A673 (cell line): ENCODE results near the gene ARNT2. TPM values are rescaled to one million over a fixed set of nuclear protein-coding genes. Genes with fewer than 3 reads are reported as not detected.

Experiments
- BruUV-seq: library from RNA; stranded (reverse); fragments of 400-500 nt; replicated peaks from 2 replicates; lab custom pipeline; 2021; lab: Mats Ljungman, UMichigan
- CTCF ChIA-PET: fragments of 300-600 bp; sonication (Branson Sonifier 250); formaldehyde crosslinking; loops from one replicate; lab custom pipeline; 2022; ENCODE audit warnings: antibody characterized with exemption; lab: Charles Lee
- POLR2A ChIA-PET: fragments of 300-600 bp; sonication (Branson Sonifier 250); formaldehyde crosslinking; loops from one replicate; lab custom pipeline; 2022; ENCODE audit warnings: antibody characterized with exemption; ENCODE audit not compliant: low non-redundant PET; lab: Charles Lee
- DNase-seq: peaks from one replicate; pipeline ENCODE4 v3.0.0-alpha.2; 2015; ENCODE audit warnings: low spot score
- H3K27ac ChIP-seq: fragments of 200-600 bp; sonication (generic); 2 replicates; pipeline ENCODE4 v1.5.1; 2016; ENCODE audit warnings: mixed run types, low read depth, mild to moderate bottlenecking, mixed read lengths, antibody characterized with exemption, low read length; ENCODE audit not compliant: poor library complexity, severe bottlenecking
- H3K27me3 ChIP-seq: fragments of 200-600 bp; sonication (generic); replicated peaks from 2 replicates; pipeline ENCODE4 v1.6.1; 2017; ENCODE audit warnings: mixed run types, low read depth, mild to moderate bottlenecking, mixed read lengths, antibody characterized with exemption, low read length; ENCODE audit not compliant: insufficient read depth, poor library complexity
- H3K36me3 ChIP-seq: fragments of 200-600 bp; sonication (generic); 2 replicates; pipeline ENCODE4 v1.6.1; 2016; ENCODE audit warnings: mixed run types, mild to moderate bottlenecking, mixed read lengths, antibody characterized with exemption, low read length; ENCODE audit not compliant: insufficient read depth, poor library complexity, severe bottlenecking
- H3K4me1 ChIP-seq: fragments of 200-600 bp; sonication (generic); 2 replicates; pipeline ENCODE4 v1.6.1; 2017; ENCODE audit warnings: mixed run types, mild to moderate bottlenecking, mixed read lengths, antibody characterized with exemption, low read length; ENCODE audit not compliant: insufficient read depth, poor library complexity, severe bottlenecking
- H3K4me3 ChIP-seq: fragments of 200-600 bp; sonication (generic); 2 replicates; pipeline ENCODE4 v1.5.1; 2016; ENCODE audit warnings: low read depth, mixed run types, mild to moderate bottlenecking, mixed read lengths, low read length; ENCODE audit not compliant: poor library complexity, severe bottlenecking
- H3K9me3 ChIP-seq: fragments of 200-600 bp; sonication (generic); 2 replicates; pipeline ENCODE4 v1.6.1; 2016; ENCODE audit warnings: mixed run types, low read depth, mild to moderate bottlenecking, mixed read lengths, antibody characterized with exemption, low read length; ENCODE audit not compliant: poor library complexity, severe bottlenecking
- EZH2 ChIP-seq: fragments of 200-600 bp; sonication (generic); IDR thresholded peaks from 2 replicates; pipeline ENCODE4 v1.6.1; 2017; ENCODE audit warnings: borderline replicate concordance, low read depth, mild to moderate bottlenecking, mixed read lengths, antibody characterized with exemption, low read length; ENCODE audit not compliant: poor library complexity, severe bottlenecking
- intact Hi-C: fragments of 100-400 bp; cut with micrococcal nuclease; formaldehyde crosslinking; loops from one replicate; pipeline ENCODE4 v1.10.0; 2022; ENCODE audit not compliant: unreplicated experiment
- total RNA-seq: library from RNA; stranded (reverse); gene quantifications from 2 replicates; pipeline ENCODE4 v1.2.3, GENCODE V29; 2021
- TF ChIP-seq, protein P1 (sequence below): fragments of 300-800, 200-600 bp; sonication (generic); conservative IDR thresholded peaks from 2 replicates; pipeline ENCODE4 v1.5.1; 2017; ENCODE audit warnings: low read depth, mild to moderate bottlenecking, antibody characterized with exemption, low read length, moderate library complexity, mixed read lengths

The ARNT2 gene
- total RNA-seq, 1 experiment from 2014 or later = 2.1 TPM

DNA sequence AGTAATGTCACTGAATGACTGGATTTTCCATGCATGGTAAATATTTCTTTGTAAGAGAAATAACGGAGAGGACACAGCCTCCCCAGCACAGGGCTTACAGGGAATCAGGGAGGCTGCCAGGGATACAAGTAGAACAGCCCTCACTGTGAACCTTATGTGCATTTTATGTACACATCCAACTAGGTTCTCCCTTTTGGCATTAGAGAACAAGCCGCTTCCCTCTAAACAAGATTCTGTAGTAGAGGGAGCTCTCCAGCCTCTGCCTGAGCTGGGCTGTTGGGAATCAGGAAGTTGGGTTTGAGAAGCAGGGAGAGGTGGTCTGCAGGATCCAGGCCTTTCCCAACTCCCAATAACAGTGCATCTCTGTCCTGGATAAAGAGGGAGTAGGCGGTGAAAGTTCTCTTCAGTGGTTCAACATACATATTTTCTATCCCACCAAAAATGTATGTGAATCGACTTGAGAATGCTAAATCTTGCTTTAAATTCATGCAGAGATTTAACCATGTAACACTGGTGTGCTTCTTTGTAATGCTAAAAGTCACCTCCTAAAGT, 83.7 kb downstream of the ARNT2 start:
- ChIA-PET POLR2A (no interaction called here), CTCF (no interaction called here)
- H3K4me1 ChIP-seq = no peaks in the 10 kb centered on the region
- H3K4me3 ChIP-seq = no peak overlapping the region
- no peak for DNase-seq
- H3K27ac ChIP-seq = no peak overlapping the region
- H3K27me3 ChIP-seq = no peaks in the 10 kb centered on the region
- no peaks in the 10 kb centered on the region for H3K9me3 ChIP-seq
- BruUV-seq = no TSS peak
- intact Hi-C loops = no loop called here
- TF ChIP-seq, protein P1, sequence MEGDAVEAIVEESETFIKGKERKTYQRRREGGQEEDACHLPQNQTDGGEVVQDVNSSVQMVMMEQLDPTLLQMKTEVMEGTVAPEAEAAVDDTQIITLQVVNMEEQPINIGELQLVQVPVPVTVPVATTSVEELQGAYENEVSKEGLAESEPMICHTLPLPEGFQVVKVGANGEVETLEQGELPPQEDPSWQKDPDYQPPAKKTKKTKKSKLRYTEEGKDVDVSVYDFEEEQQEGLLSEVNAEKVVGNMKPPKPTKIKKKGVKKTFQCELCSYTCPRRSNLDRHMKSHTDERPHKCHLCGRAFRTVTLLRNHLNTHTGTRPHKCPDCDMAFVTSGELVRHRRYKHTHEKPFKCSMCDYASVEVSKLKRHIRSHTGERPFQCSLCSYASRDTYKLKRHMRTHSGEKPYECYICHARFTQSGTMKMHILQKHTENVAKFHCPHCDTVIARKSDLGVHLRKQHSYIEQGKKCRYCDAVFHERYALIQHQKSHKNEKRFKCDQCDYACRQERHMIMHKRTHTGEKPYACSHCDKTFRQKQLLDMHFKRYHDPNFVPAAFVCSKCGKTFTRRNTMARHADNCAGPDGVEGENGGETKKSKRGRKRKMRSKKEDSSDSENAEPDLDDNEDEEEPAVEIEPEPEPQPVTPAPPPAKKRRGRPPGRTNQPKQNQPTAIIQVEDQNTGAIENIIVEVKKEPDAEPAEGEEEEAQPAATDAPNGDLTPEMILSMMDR = no peak
- no peak for TF ChIP-seq EZH2
- no peaks in the 10 kb centered on the region for H3K36me3 ChIP-seq

DNA sequence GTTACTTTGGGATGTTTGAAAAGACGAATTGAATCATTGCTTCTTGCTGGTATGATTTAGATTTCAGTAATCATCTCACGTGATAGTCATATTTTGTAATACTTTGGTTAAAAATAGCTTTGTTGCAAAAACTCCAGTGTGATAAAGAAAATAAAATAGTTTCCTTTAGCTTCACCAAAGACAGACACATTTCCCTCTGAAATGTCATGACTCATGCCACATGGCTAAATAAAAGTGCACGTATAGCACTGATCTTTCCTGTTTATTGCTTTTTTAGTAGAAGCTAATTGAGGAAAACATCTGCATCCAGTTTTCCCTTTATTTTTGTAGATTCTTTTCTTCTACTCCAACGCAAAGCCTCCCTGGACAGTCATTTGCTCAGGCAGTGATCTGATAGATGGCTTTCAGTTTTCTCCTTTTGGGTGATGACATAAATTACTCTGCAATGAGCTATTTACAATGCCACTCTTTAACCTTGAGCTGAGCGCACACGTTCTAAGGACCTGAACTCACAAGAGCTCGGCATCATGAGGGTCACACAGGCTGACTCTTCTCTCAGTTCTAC, 84.9 kb downstream of the ARNT2 start:
- ChIA-PET CTCF (no interaction called here), POLR2A (no interaction called here)
- H3K27me3 ChIP-seq = no peaks in the 10 kb centered on the region
- no peaks in the 10 kb centered on the region for H3K4me1 ChIP-seq
- BruUV-seq = no TSS peak
- no peaks in the 10 kb centered on the region for H3K9me3 ChIP-seq
- no peak overlapping the region for H3K27ac ChIP-seq
- H3K36me3 ChIP-seq = no peaks in the 10 kb centered on the region
- no peak overlapping the region for H3K4me3 ChIP-seq
- DNase-seq = peak; percentile 3
- no peak for TF ChIP-seq EZH2
- TF ChIP-seq, protein P1 = no peak
- intact Hi-C loops = no loop called here

GRCh38 chr15:80490431-80490990, 86.3 kb downstream of the ARNT2 start:
- Histone ChIP-seq H3K4me1 (no peaks in the 10 kb centered on the region), H3K36me3 (no peaks in the 10 kb centered on the region), H3K27ac (no peak overlapping the region), H3K9me3 (no peaks in the 10 kb centered on the region), H3K4me3 (no peak overlapping the region), H3K27me3 (no peaks in the 10 kb centered on the region)
- POLR2A ChIA-PET = interaction anchor here (0.5 kb wide), 1 partner anchor 466 kb away, joined by 3 read pairs; no protein-coding TSS in a partner anchor
- CTCF ChIA-PET = no interaction called here
- intact Hi-C loops = no loop called here
- no peak for DNase-seq
- BruUV-seq = no TSS peak
- TF ChIP-seq EZH2 = no peak
- TF ChIP-seq, protein P1 = no peak
